PC-3 (cell line): Measurements from ENCODE around the gene ADAM23. TPM values are rescaled to one million over a fixed set of nuclear protein-coding genes. Genes with fewer than 3 reads are reported as not detected.
A peak's percentile ranks its signal among the peaks of the same experiment; 100 is the strongest.

Experiments used
- ATAC-seq: fragments of 200-7000 bp; cut with Tn5 transposase; 2 replicates; pipeline ENCODE4 v1.9.1; 2020; ENCODE audit warnings: mild to moderate bottlenecking, moderate library complexity
- BruUV-seq: library from RNA; stranded (reverse); fragments of 400-500 nt; replicated peaks from 2 replicates; lab custom pipeline; 2021; lab: Mats Ljungman, UMichigan
- CTCF ChIA-PET: fragments of 300-600 bp; sonication (Branson Sonifier 250); formaldehyde crosslinking; loops from one replicate; lab custom pipeline; 2022; ENCODE audit warnings: antibody characterized with exemption; lab: Charles Lee
- POLR2A ChIA-PET: fragments of 300-600 bp; sonication (Branson Sonifier 250); formaldehyde crosslinking; loops from one replicate; lab custom pipeline; 2022; ENCODE audit warnings: antibody characterized with exemption; ENCODE audit not compliant: unreplicated experiment; lab: Charles Lee
- DNase-seq: peaks from one replicate; pipeline ENCODE4 v3.0.0-alpha.2; 2015
- H2AFZ ChIP-seq: fragments of 300-600 bp; sonication (generic); 2 replicates; pipeline ENCODE4 v1.6.0; 2016; ENCODE audit warnings: antibody characterized with exemption, low read length
- H3F3A ChIP-seq: fragments of 300-600 bp; sonication (generic); one replicate; pipeline ENCODE4 v1.6.0; 2017; ENCODE audit warnings: antibody characterized with exemption, low read length, control low read depth, mild to moderate bottlenecking; ENCODE audit not compliant: unreplicated experiment
- H3K27ac ChIP-seq: fragments of 300-600 bp; sonication (generic); 2 replicates; pipeline ENCODE4 v1.5.1; 2016; ENCODE audit warnings: mild to moderate bottlenecking, low read length
- H3K27me3 ChIP-seq: fragments of 300-600 bp; sonication (generic); 2 replicates; pipeline ENCODE4 v1.6.1; 2016; ENCODE audit warnings: low read length, mixed read lengths
- H3K36me3 ChIP-seq: fragments of 300-600 bp; sonication (generic); 2 replicates; pipeline ENCODE4 v1.6.1; 2016; ENCODE audit warnings: low read depth, mixed run types, low read length, mixed read lengths
- H3K4me1 ChIP-seq: fragments of 300-600 bp; sonication (generic); 2 replicates; pipeline ENCODE4 v1.5.1; 2016; ENCODE audit warnings: low read length; ENCODE audit not compliant: insufficient read depth
- H3K4me2 ChIP-seq: fragments of 300-600 bp; sonication (generic); 2 replicates; pipeline ENCODE4 v1.6.0; 2016; ENCODE audit warnings: low read length
- H3K4me3 ChIP-seq: fragments of 300-600 bp; sonication (generic); 2 replicates; pipeline ENCODE4 v1.5.1; 2016; ENCODE audit warnings: mild to moderate bottlenecking, low read length, mixed read lengths
- H3K79me2 ChIP-seq: fragments of 300-600 bp; sonication (generic); 2 replicates; pipeline ENCODE4 v1.6.1; 2017; ENCODE audit warnings: low read length, mixed read lengths
- H3K9ac ChIP-seq: fragments of 300-600 bp; sonication (generic); 2 replicates; pipeline ENCODE4 v1.6.0; 2016; ENCODE audit warnings: mild to moderate bottlenecking, low read length
- H3K9me2 ChIP-seq: fragments of 300-600 bp; sonication (generic); replicated peaks from 2 replicates; pipeline ENCODE4 v1.6.1; 2016; ENCODE audit warnings: mixed run types, low read length, mixed read lengths
- H3K9me3 ChIP-seq: fragments of 300-600 bp; sonication (generic); 2 replicates; pipeline ENCODE4 v1.6.1; 2016; ENCODE audit warnings: low read length, mixed read lengths
- H4K20me1 ChIP-seq: fragments of 300-600 bp; sonication (generic); 2 replicates; pipeline ENCODE4 v1.6.1; 2016; ENCODE audit warnings: low read length, mixed read lengths
- CTCF ChIP-seq: fragments of 300-600 bp; sonication (generic); conservative IDR thresholded peaks from 2 replicates; pipeline ENCODE4 v1.5.1; 2017; ENCODE audit warnings: antibody characterized with exemption, low read depth, mild to moderate bottlenecking, low read length
- EZH2 ChIP-seq: fragments of 300-600 bp; sonication (generic); IDR thresholded peaks from one replicate; pipeline ENCODE4 v1.6.1; 2017; ENCODE audit warnings: antibody characterized with exemption, mild to moderate bottlenecking, low read length; ENCODE audit not compliant: unreplicated experiment
- EZH2phosphoT487 ChIP-seq: fragments of 300-600 bp; sonication (generic); IDR thresholded peaks from 2 replicates; pipeline ENCODE4 v1.6.1; 2018; ENCODE audit warnings: mild to moderate bottlenecking, antibody characterized with exemption, low read length, borderline replicate concordance
- intact Hi-C: fragments of 100-400 bp; cut with micrococcal nuclease; formaldehyde crosslinking; loops from 2 replicates; pipeline ENCODE4 v1.9.0; 2023
- total RNA-seq: library from RNA; depleted of rRNA; stranded (reverse); fragments of >200 nt; gene quantifications from 2 replicates; pipeline ENCODE4 v1.2.3, GENCODE V29; 2014

ADAM23 gene
- total RNA-seq, 1 experiment from 2014 or later = 0.22 TPM

- ATAC-seq (no peak), DNase-seq (no peak)
- TF ChIP-seq CTCF = no peak
- no peak overlapping the region for H3K9ac ChIP-seq
- H3F3A ChIP-seq = no peaks in the 10 kb centered on the region
- H3K79me2 ChIP-seq = no peaks in the 10 kb centered on the region
- no peaks in the 10 kb centered on the region for H3K4me1 ChIP-seq
- H3K4me2 ChIP-seq = no peak overlapping the region
- H3K27me3 ChIP-seq = no peaks in the 10 kb centered on the region
- no peaks in the 10 kb centered on the region for H3K9me2 ChIP-seq
- H3K27ac ChIP-seq = no peak overlapping the region
- CTCF ChIA-PET = no interaction called here
- no peaks in the 10 kb centered on the region for H4K20me1 ChIP-seq
- POLR2A ChIA-PET = no interaction called here
- intact Hi-C loops = no loop called here
- H3K36me3 ChIP-seq = no peaks in the 10 kb centered on the region
- H3K4me3 ChIP-seq = no peak overlapping the region
- BruUV-seq = no TSS peak
- H2AFZ ChIP-seq = no peak overlapping the region
- H3K9me3 ChIP-seq = no peaks in the 10 kb centered on the region
These were observed 159.9 kb downstream of the ADAM23 start for GRCh38 chr2:206603243-206603642.

- DNase-seq = no peak
- intact Hi-C loops = loop anchor here (2.0 to 10.0 kb wide), 2 partner anchors 52 to 554 kb away; partner anchors contain the start of gene KLF7
- H3K4me3 ChIP-seq = no peak overlapping the region
- peaks cover under 1% of the 10 kb centered on the region for H3F3A ChIP-seq
- H3K27me3 ChIP-seq = no peaks in the 10 kb centered on the region
- CTCF ChIA-PET = no interaction called here
- peak overlapping the region; percentile 88 for H3K27ac ChIP-seq
- TF ChIP-seq EZH2phosphoT487 (no peak), CTCF (no peak), EZH2 (no peak)
- H3K9me2 ChIP-seq = no peaks in the 10 kb centered on the region
- H3K79me2 ChIP-seq = no peaks in the 10 kb centered on the region
- no peaks in the 10 kb centered on the region for H4K20me1 ChIP-seq
- no peak for ATAC-seq
- peak overlapping the region; percentile 79 for H3K4me2 ChIP-seq
- POLR2A ChIA-PET = no interaction called here
- H3K4me1 ChIP-seq = peaks cover 45% of the 10 kb centered on the region
- H3K9ac ChIP-seq = 0 out of 2 replicates have a peak overlapping the region, but pooled peaks have one; percentile 7
- H3K36me3 ChIP-seq = no peaks in the 10 kb centered on the region
- no peak overlapping the region for H2AFZ ChIP-seq
- H3K9me3 ChIP-seq = no peaks in the 10 kb centered on the region
- BruUV-seq = no TSS peak
These were observed 167.1 kb downstream of the ADAM23 start for GRCh38 chr2:206610451-206610850.

GRCh38 chr2:206611191-206611590, 167.9 kb downstream of the ADAM23 start:
- Histone ChIP-seq H3K27ac (peak overlapping the region; percentile 88), H3F3A (peaks cover 6% of the 10 kb centered on the region), H3K4me2 (peak overlapping the region; percentile 79), H3K4me3 (peak overlapping the region; percentile 41), H3K79me2 (no peaks in the 10 kb centered on the region), H2AFZ (peak overlapping the region; percentile 4; the same call in 1 of the 2 replicates), H3K9me3 (no peaks in the 10 kb centered on the region), H3K27me3 (no peaks in the 10 kb centered on the region), H4K20me1 (no peaks in the 10 kb centered on the region), H3K9ac (peak overlapping the region; percentile 42), H3K9me2 (no peaks in the 10 kb centered on the region), H3K36me3 (no peaks in the 10 kb centered on the region), H3K4me1 (peaks cover 51% of the 10 kb centered on the region)
- intact Hi-C loops = loop anchor here (2.0 to 10.0 kb wide), 2 partner anchors 52 to 554 kb away; partner anchors contain the start of gene KLF7
- DNase-seq = peak; percentile 89
- TF ChIP-seq EZH2phosphoT487 = no peak
- no peak for TF ChIP-seq CTCF
- TF ChIP-seq EZH2 = no peak
- no TSS peak for BruUV-seq
- ChIA-PET POLR2A (interaction anchor here (0.6 kb wide), 1 partner anchor 631 kb away, joined by 3 read pairs; no protein-coding TSS in a partner anchor), CTCF (no interaction called here)
- peak; percentile 64 for ATAC-seq
